Cardiac fibroblast (primary cell): ENCODE results near the gene CDYL2.

Experiments used
- DNase-seq, 2 donors: peaks; one replicate each; pipeline versions ENCODE4 v3.0.0 to v3.0.0-alpha.2; 2010; ENCODE audit warnings: low read depth in 2 of 2
- H3K4me3 ChIP-seq, 2 donors: replicated peaks in 1 of 2; 1 replicate in 1 of 2; 2 replicates in 1 of 2; pipeline ENCODE4 v1.5.1; 2011; ENCODE audit warnings: low read depth in 2 of 2, low read length in 2 of 2, mild to moderate bottlenecking in 2 of 2, moderate library complexity in 1 of 2
- TF ChIP-seq, protein P1 (sequence below): IDR thresholded peaks from one replicate; pipeline ENCODE4 v1.5.1; 2011; ENCODE audit warnings: low read depth, mild to moderate bottlenecking, low read length, inconsistent platforms

Gene CDYL2

DNA sequence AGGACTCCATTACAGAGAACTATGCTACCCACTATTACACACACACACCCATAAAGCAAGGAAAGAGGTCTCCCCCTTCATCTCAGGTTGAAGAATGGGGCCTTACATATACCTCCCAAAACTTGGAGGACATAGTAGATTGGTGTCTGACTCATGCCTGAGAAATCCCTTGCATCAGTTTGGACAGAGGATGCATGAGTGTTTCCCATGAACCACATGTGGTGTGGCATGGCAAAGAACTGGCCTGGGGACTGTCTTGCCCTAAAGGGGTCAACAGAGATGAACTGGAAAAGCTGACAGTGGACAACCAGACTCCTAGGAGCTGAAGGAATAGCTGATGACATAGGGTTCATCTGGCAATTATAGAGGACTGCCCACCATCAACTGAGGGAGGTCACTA lies 209.6 kb downstream of the CDYL2 start:
- H3K4me3 ChIP-seq: no peak overlapping the region

DNA sequence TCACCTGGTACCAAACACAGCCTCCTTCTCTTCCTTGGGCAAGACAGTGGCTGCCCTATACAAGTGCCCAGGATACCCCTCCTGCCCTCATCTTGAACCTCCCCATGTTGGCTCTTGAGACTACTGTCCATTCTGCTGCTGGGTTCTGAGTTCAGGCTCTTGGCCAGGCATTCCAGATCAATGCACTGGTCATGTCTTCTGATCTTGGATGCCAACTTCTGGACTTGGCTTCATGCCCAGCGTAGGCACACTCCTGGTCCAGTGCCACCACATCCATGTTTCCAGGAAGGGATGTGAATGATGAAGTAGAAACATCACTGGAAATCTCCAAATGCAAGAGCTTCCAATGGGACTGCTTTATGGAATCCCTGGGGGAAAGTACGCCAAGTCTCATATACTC lies 212.1 kb downstream of the CDYL2 start:
- H3K4me3 ChIP-seq: no peak overlapping the region
- no peak for DNase-seq
- TF ChIP-seq, protein P1, sequence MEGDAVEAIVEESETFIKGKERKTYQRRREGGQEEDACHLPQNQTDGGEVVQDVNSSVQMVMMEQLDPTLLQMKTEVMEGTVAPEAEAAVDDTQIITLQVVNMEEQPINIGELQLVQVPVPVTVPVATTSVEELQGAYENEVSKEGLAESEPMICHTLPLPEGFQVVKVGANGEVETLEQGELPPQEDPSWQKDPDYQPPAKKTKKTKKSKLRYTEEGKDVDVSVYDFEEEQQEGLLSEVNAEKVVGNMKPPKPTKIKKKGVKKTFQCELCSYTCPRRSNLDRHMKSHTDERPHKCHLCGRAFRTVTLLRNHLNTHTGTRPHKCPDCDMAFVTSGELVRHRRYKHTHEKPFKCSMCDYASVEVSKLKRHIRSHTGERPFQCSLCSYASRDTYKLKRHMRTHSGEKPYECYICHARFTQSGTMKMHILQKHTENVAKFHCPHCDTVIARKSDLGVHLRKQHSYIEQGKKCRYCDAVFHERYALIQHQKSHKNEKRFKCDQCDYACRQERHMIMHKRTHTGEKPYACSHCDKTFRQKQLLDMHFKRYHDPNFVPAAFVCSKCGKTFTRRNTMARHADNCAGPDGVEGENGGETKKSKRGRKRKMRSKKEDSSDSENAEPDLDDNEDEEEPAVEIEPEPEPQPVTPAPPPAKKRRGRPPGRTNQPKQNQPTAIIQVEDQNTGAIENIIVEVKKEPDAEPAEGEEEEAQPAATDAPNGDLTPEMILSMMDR: no peak

More for the DNA sequence above, 209.6 kb downstream of the CDYL2 start:
- DNase-seq: peak in 1 of 2 donors; percentile 58
- TF ChIP-seq, protein P1: no peak

DNA sequence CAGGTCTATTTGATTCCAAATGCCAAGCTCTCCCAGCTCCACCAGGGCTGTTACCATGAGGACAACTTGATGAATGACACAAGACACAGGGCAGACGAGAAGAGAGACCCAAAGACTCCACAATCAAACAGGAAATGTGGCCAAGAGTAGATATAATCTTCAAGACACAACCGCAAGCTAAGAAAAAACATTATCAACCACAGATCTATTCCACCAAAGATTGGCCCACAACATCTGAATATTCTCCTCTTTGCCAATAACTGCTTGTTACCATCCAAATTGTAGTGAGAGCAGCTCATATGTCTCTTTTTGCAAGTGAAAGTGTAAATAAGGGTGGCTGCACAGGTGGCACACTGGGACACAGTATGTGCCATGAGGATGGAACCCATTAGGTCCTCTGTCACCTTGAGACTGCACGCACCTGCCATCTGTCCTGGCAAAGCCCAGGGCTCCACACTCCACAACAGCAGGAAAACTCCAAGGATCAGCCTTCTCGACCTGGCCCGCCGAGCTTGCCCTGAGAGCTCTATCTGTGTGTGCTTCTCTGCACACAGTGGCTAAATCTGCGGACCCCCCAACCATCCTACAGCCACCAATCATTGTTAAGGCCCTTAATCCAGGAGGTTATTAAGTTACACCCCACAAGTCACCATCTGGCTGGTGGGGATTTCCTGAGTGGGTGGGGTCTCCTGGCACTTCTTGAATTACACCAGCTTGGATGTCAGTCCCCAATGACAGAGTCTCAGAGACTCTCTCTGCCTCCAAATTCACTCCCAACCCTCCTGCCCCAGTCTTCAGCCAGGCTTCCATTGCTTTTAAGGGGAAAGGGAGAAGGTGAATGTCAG lies 213.1 kb downstream of the CDYL2 start:
- TF ChIP-seq, protein P1: no peak
- no peak overlapping the region for H3K4me3 ChIP-seq
- no peak for DNase-seq

DNA sequence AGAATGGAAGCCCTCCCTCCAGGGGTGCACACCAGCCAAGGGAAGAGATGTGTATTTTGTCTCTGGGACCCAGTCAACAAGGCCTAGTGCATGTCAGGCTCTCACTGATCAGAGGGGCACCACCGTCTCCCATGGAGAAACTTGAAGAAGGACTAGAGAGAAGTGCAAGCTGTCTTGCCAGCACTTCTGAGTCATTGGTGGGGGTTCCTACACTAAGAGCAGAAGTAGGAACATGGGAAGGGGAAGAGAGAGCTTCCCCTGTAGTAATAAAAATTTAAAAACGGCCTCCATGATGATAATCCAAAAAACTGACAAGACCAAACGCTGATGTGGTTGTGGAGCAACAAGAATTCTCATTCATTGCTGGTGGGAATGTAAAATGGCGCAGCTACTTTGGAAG lies 217.3 kb downstream of the CDYL2 start:
- TF ChIP-seq, protein P1: no peak
- no peak overlapping the region for H3K4me3 ChIP-seq
- DNase-seq: no peak

DNA sequence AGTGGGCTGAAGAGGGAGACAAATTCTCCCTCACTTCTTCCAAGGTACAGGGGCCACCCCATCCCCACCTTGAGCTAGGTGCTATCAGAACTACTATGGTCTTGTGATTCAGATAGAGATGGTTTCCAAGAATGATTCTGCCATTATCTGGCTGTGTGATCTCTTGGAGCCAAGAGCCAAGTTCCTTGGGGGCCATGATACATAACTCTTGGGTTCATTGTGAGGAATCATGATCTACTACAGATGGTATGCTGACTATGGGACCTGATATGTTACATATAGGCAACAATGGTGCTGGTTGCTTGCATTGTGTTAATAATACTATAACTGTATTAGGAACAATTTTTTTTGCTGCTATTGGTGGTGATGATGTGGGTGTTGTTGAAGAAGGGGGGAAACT lies 217.9 kb downstream of the CDYL2 start:
- peak in 1 of 2 donors; percentile 36 for DNase-seq
- TF ChIP-seq, protein P1: no peak
- H3K4me3 ChIP-seq: no peak overlapping the region

DNA sequence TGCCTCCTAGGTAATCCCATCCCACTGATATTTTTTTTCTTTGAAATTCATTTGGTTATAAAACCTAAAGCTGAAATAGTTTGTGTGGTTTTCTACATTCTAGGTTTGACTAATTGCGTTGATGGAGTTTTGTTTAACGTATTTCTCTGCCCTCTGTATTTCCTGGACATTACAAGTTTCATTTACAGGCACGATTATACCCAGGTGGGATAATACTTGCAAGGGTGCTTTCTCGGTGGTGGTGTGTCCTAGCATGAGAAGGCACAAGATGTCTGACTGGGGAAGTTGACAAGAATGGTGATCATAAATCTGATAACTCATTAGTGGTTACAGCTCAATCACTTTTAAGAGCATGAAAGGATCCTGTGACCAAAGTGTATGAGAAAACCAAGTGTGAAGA lies 218.6 kb downstream of the CDYL2 start:
- H3K4me3 ChIP-seq: no peak overlapping the region
- TF ChIP-seq, protein P1: no peak
- no peak for DNase-seq
